ENCODE results near the gene MRPL12.

MRPL12 gene

DNA sequence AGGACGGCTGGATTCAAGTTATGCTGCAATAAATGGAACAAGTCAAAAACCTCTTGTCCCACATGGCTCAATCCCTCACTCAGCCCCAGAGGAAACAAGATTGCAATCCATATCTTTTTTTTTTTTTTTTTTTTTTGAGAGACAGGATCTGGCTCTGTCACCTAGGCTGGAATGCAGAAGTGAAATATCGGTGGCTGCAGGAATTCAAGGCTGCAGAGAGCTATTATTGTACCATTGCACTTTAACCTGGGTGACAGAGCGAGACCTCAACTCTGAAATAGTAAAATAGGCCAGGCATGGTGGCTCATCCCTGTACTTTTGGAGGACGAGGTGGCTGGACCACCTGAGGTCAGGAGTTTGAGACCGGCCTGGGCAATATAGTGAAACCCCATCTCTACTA, 44.1 kb upstream of the MRPL12 start:
- ChIA-PET CTCF (no interaction called here), POLR2A (interaction anchor here (0.7 to 1.6 kb wide), 3 partner anchors 8 to 378 kb away, joined by 4 to 8 read pairs (median 5); partner anchors contain the start of genes CCDC137, DCXR and OXLD1)
- H3K36me3 ChIP-seq (ENCODE audit: control insufficient read depth in 2 of 2, insufficient read depth in 1 of 2, low read length in 2 of 2) = peaks cover 0 to under 1% of the 10 kb centered on the region in 2 experiments; a peak in 2 of 3 replicates
- TF ChIP-seq ZBTB21 (tag by site-specific recombination; IDR thresholded peaks at IDR 0.05) = no peak
- no peak for TF ChIP-seq ZNF174 (tag by site-specific recombination; IDR thresholded peaks at IDR 0.05)
- no peaks in the 10 kb centered on the region for H3K4me1 ChIP-seq (ENCODE audit: control insufficient read depth, insufficient read depth, low read length)
- H3K27ac ChIP-seq (ENCODE audit: extremely low read depth, low read depth, low read length) = no peak overlapping the region
- H3K4me3 ChIP-seq (ENCODE audit: low read depth, low read length) = no peak overlapping the region
- H3K9me3 ChIP-seq (ENCODE audit: control insufficient read depth, insufficient read depth, low read depth, low read length) = no peaks in the 10 kb centered on the region

DNA sequence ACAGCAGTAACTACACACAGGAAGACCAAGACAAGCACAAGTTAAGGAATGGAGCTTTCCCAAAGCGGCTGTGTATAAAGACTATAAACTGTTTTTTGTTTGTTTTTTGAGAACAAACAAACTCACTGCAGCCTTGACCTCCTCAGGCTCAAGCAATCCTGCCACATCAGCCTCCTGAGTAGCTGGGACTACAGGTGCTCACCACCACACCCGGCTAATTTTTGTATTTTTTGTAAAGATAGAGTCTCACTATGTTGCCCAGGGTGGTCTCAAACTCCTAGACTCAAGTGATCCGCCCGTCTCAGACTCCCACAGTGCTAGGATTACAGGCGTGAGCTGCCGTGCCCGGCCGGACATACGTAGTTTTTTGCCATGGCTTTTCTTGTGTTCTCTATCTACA, 42.7 kb upstream of the MRPL12 start:
- Histone ChIP-seq H3K4me3 (ENCODE audit: low read depth, low read length) (no peak overlapping the region), H3K4me1 (ENCODE audit: control insufficient read depth, insufficient read depth, low read length) (no peaks in the 10 kb centered on the region), H3K9me3 (ENCODE audit: control insufficient read depth, insufficient read depth, low read depth, low read length) (no peaks in the 10 kb centered on the region), H3K27ac (ENCODE audit: extremely low read depth, low read depth, low read length) (no peak overlapping the region), H3K36me3 (ENCODE audit: control insufficient read depth in 2 of 2, insufficient read depth in 1 of 2, low read length in 2 of 2) (peaks cover 0 to 14% of the 10 kb centered on the region in 2 experiments; a peak in 2 of 3 replicates)
- TF ChIP-seq, protein P1, sequence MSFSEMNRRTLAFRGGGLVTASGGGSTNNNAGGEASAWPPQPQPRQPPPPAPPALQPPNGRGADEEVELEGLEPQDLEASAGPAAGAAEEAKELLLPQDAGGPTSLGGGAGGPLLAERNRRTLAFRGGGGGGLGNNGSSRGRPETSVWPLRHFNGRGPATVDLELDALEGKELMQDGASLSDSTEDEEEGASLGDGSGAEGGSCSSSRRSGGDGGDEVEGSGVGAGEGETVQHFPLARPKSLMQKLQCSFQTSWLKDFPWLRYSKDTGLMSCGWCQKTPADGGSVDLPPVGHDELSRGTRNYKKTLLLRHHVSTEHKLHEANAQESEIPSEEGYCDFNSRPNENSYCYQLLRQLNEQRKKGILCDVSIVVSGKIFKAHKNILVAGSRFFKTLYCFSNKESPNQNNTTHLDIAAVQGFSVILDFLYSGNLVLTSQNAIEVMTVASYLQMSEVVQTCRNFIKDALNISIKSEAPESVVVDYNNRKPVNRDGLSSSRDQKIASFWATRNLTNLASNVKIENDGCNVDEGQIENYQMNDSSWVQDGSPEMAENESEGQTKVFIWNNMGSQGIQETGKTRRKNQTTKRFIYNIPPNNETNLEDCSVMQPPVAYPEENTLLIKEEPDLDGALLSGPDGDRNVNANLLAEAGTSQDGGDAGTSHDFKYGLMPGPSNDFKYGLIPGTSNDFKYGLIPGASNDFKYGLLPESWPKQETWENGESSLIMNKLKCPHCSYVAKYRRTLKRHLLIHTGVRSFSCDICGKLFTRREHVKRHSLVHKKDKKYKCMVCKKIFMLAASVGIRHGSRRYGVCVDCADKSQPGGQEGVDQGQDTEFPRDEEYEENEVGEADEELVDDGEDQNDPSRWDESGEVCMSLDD (tag by site-specific recombination; IDR thresholded peaks at IDR 0.05) = no peak
- TF ChIP-seq, protein P2, sequence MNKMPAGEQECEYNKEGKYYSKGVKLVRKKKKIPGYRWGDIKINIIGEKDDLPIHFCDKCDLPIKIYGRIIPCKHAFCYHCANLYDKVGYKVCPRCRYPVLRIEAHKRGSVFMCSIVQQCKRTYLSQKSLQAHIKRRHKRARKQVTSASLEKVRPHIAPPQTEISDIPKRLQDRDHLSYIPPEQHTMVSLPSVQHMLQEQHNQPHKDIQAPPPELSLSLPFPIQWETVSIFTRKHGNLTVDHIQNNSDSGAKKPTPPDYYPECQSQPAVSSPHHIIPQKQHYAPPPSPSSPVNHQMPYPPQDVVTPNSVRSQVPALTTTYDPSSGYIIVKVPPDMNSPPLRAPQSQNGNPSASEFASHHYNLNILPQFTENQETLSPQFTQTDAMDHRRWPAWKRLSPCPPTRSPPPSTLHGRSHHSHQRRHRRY (tag by site-specific recombination; IDR thresholded peaks at IDR 0.05) = no peak
- TF ChIP-seq OSR2 (tag by site-specific recombination; IDR thresholded peaks at IDR 0.05) (no peak), SP3 (tag by site-specific recombination; IDR thresholded peaks at IDR 0.05) (no peak), SETDB1 (IDR thresholded peaks at IDR 0.05; ENCODE audit: insufficient read length, low read length) (no peak), ZNF677 (tag by site-specific recombination; IDR thresholded peaks at IDR 0.05) (no peak), KLF7 (tag by site-specific recombination; IDR thresholded peaks at IDR 0.05; ENCODE audit: borderline replicate concordance) (no peak)
- TF ChIP-seq, protein P3, sequence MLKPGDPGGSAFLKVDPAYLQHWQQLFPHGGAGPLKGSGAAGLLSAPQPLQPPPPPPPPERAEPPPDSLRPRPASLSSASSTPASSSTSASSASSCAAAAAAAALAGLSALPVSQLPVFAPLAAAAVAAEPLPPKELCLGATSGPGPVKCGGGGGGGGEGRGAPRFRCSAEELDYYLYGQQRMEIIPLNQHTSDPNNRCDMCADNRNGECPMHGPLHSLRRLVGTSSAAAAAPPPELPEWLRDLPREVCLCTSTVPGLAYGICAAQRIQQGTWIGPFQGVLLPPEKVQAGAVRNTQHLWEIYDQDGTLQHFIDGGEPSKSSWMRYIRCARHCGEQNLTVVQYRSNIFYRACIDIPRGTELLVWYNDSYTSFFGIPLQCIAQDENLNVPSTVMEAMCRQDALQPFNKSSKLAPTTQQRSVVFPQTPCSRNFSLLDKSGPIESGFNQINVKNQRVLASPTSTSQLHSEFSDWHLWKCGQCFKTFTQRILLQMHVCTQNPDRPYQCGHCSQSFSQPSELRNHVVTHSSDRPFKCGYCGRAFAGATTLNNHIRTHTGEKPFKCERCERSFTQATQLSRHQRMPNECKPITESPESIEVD (tag by site-specific recombination; IDR thresholded peaks at IDR 0.05) = no peak
- POLR2A ChIA-PET = interaction anchor here (1.0 kb wide), 1 partner anchor 42 kb away, joined by 5 read pairs; the partner anchor contains the start of gene MRPL12
- CTCF ChIA-PET = interaction anchor here (0.5 to 1.3 kb wide), 3 partner anchors 15 to 85 kb away, joined by 3 to 4 read pairs (median 4); no protein-coding TSS in a partner anchor

DNA sequence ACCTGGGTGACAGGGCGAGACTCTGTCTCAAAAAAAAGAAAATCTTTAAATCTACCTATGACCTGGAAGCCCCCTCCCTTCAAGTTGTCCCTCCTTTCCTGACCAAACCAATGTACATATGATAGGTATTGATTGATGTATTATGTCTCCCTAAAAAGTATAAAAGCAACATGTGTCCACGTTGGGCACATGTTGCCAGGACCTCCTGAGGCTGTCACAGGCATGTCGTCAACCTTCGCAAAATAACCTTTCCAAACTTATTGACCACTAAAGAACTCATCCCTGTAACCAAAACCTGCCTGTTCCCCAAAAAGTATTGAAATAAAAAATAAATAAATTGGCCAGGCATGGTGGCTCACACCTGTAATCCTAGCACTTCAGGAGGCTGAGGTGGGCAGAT, 41.2 kb upstream of the MRPL12 start:
- CTCF ChIA-PET = interaction anchor here (0.6 kb wide), 1 partner anchor 175 kb away, joined by 3 read pairs; no protein-coding TSS in a partner anchor
- Histone ChIP-seq H3K4me1 (ENCODE audit: control insufficient read depth, insufficient read depth, low read length) (no peaks in the 10 kb centered on the region), H3K9me3 (ENCODE audit: control insufficient read depth, insufficient read depth, low read depth, low read length) (no peaks in the 10 kb centered on the region), H3K36me3 (ENCODE audit: control insufficient read depth in 2 of 2, insufficient read depth in 1 of 2, low read length in 2 of 2) (peaks cover 0 to 14% of the 10 kb centered on the region in 2 experiments; a peak in 2 of 3 replicates), H3K4me3 (ENCODE audit: low read depth, low read length) (no peak overlapping the region), H3K27ac (ENCODE audit: extremely low read depth, low read depth, low read length) (no peak overlapping the region)
- TF ChIP-seq SP3 (tag by site-specific recombination; IDR thresholded peaks at IDR 0.05) (no peak), SCRT2 (tag by site-specific recombination; IDR thresholded peaks at IDR 0.05) (peak; percentile 60), SCRT1 (tag by site-specific recombination; IDR thresholded peaks at IDR 0.05; ENCODE audit: borderline replicate concordance) (peak; percentile 73; the same call in 1 of the 2 replicates), ZNF561 (tag by site-specific recombination; IDR thresholded peaks at IDR 0.05; ENCODE audit: borderline replicate concordance) (no peak), ZNF510 (tag by site-specific recombination; IDR thresholded peaks at IDR 0.05; ENCODE audit: insufficient replicate concordance) (no peak), ZNF623 (tag by site-specific recombination; IDR thresholded peaks at IDR 0.05) (no peak), ZBTB1 (tag by site-specific recombination; IDR thresholded peaks at IDR 0.05) (no peak), ZNF311 (tag by site-specific recombination; IDR thresholded peaks at IDR 0.05; ENCODE audit: borderline replicate concordance) (no peak)
- TF ChIP-seq, protein P4, sequence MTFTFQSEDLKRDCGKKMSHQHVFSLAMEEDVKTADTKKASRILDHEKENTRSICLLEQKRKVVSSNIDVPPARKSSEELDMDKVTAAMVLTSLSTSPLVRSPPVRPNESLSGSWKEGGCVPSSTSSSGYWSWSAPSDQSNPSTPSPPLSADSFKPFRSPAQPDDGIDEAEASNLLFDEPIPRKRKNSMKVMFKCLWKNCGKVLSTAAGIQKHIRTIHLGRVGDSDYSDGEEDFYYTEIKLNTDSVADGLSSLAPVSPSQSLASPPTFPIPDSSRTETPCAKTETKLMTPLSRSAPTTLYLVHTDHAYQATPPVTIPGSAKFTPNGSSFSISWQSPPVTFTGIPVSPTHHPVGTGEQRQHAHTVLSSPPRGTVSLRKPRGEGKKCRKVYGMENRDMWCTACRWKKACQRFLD (tag by site-specific recombination; IDR thresholded peaks at IDR 0.05) = no peak
- TF ChIP-seq, protein P5, sequence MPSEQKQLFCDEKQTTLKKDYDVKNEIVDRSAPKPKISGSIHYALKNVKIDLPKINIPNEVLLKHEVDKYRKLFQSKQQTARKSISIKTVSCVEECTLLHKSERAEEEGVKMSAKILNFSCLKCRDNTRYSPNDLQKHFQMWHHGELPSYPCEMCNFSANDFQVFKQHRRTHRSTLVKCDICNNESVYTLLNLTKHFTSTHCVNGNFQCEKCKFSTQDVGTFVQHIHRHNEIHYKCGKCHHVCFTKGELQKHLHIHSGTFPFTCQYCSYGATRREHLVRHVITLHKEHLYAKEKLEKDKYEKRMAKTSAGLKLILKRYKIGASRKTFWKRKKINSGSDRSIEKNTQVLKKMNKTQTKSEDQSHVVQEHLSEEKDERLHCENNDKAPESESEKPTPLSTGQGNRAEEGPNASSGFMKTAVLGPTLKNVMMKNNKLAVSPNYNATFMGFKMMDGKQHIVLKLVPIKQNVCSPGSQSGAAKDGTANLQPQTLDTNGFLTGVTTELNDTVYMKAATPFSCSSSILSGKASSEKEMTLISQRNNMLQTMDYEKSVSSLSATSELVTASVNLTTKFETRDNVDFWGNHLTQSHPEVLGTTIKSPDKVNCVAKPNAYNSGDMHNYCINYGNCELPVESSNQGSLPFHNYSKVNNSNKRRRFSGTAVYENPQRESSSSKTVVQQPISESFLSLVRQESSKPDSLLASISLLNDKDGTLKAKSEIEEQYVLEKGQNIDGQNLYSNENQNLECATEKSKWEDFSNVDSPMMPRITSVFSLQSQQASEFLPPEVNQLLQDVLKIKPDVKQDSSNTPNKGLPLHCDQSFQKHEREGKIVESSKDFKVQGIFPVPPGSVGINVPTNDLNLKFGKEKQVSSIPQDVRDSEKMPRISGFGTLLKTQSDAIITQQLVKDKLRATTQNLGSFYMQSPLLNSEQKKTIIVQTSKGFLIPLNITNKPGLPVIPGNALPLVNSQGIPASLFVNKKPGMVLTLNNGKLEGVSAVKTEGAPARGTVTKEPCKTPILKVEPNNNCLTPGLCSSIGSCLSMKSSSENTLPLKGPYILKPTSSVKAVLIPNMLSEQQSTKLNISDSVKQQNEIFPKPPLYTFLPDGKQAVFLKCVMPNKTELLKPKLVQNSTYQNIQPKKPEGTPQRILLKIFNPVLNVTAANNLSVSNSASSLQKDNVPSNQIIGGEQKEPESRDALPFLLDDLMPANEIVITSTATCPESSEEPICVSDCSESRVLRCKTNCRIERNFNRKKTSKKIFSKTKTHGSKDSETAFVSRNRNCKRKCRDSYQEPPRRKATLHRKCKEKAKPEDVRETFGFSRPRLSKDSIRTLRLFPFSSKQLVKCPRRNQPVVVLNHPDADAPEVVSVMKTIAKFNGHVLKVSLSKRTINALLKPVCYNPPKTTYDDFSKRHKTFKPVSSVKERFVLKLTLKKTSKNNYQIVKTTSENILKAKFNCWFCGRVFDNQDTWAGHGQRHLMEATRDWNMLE (tag by site-specific recombination; conservative IDR thresholded peaks at IDR 0.05; ENCODE audit: low read depth) = no peak
- POLR2A ChIA-PET = interaction anchor here (0.6 to 1.3 kb wide), 3 partner anchors 14 to 23 kb away, joined by 3 to 4 read pairs (median 3); no protein-coding TSS in a partner anchor

All from HEK293 (cell line).